GM10266 (cell line): ENCODE data around the gene FHIT.

Source experiments
- DNase-seq: peaks from one replicate; pipeline ENCODE4 v3.0.0; 2012; ENCODE audit errors: extremely low spot score
- CTCF ChIP-seq: IDR thresholded peaks from 2 replicates; pipeline ENCODE4 v1.5.1; 2012; ENCODE audit warnings: mild to moderate bottlenecking, low read depth; ENCODE audit not compliant: control insufficient read depth, insufficient read depth; ENCODE audit errors: missing control alignments

The FHIT gene

GRCh38 chr3:60298141-60298540, 953.1 kb downstream of the FHIT start:
- DNase-seq = no peak
- TF ChIP-seq CTCF = no peak

GRCh38 chr3:60294181-60294580, 957.1 kb downstream of the FHIT start:
- DNase-seq = no peak

GRCh38 chr3:60291115-60291514, 960.1 kb downstream of the FHIT start:
- no peak for TF ChIP-seq CTCF

More at GRCh38 chr3:60294181-60294580, 957.1 kb downstream of the FHIT start:
- TF ChIP-seq CTCF = no peak

GRCh38 chr3:60290122-60290492, 961.1 kb downstream of the FHIT start:
- TF ChIP-seq CTCF = no peak
- DNase-seq = no peak

More at GRCh38 chr3:60291115-60291514, 960.1 kb downstream of the FHIT start:
- no peak for DNase-seq

GRCh38 chr3:60289341-60290121, 961.7 kb downstream of the FHIT start:
- no peak for TF ChIP-seq CTCF
- no peak for DNase-seq

GRCh38 chr3:60282866-60283265, 968.4 kb downstream of the FHIT start:
- TF ChIP-seq CTCF = no peak
- DNase-seq = no peak

- DNase-seq = no peak
- no peak for TF ChIP-seq CTCF
Measured at GRCh38 chr3:60281970-60282369, 969.3 kb downstream of the FHIT start.
